Measurements from ENCODE around the gene RNF214.
"Not testable (repeated sequence)": the region's sequence is repeated elsewhere in the genome, so short reads cannot be mapped to it uniquely, and the experiment has no call there.

DNA sequence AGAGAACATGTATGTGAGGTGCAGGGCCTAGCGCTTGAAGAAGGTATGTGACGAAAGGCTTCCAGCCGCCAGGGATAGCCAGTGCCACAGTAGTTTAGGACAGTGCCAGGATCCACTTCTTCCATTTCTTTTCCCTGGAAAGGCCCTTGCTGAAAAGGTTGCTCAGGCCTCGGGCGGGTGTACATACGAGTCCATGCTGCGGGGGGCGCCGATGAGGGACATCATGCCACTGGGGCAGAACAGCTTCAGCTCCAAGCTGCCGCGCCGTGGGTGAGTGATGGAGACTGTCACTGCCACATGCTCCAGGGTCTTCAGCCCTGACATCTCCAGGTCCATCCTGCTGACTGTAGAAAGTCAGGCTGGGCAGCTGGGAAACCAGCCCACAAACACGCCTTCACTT, 23.8 kb upstream of the RNF214 start:
- not testable (repeated sequence) for TF ChIP-seq POLR2A, CTCF, EP300 (IDR thresholded peaks at IDR 0.05)
- TF ChIP-seq POLR2AphosphoS5 (IDR thresholded peaks at IDR 0.05): peak; percentile 36 to 51 (median 49)

Data from stomach (tissue), 4 donors.